ENCODE data around the gene A1CF.

A1CF gene

GRCh38 chr10:50866317-50866716, 19.1 kb downstream of the A1CF start:
- DNase-seq (ENCODE audit: low read depth in 1 of 2, low spot score in 1 of 2): no peak

DNA sequence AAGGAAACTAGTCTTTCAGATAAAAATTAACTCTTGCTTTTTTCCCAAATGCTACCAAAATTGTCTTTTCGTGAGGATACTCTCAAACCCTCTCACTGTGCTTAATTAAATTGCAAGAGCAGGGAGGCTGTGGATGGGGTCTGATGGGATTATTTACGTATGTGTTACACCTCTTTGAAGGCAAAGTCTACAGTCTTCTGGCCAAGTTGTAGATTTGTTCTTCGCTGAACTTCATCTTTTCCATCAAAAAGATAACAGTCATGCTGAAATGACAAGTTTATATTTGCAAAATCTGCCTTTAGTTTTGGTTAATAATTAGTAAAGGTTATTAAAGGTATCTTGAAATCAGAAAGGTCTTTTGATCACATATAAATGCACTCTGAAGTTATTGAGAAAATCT, 22.7 kb downstream of the A1CF start:
- no peak for DNase-seq (ENCODE audit: low read depth in 1 of 2, low spot score in 1 of 2)

DNA sequence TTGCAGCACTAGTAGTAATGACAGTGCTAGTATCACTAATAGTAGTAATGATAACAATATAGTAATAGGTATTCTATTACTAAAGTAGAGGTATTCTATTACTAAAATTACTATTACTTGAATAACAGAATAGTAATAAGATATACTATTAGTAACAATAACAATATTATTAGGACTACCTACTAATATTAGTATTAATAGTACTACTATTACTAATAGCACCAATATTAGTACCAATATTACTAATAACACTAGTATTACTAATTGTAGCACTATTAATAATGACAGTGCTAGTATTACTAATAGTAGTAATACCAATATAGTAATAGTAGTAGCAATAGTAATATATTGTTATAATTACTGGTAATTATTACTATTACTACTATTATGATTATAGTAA, 24.1 kb downstream of the A1CF start:
- no peak for DNase-seq (ENCODE audit: low read depth in 1 of 2, low spot score in 1 of 2)

DNA sequence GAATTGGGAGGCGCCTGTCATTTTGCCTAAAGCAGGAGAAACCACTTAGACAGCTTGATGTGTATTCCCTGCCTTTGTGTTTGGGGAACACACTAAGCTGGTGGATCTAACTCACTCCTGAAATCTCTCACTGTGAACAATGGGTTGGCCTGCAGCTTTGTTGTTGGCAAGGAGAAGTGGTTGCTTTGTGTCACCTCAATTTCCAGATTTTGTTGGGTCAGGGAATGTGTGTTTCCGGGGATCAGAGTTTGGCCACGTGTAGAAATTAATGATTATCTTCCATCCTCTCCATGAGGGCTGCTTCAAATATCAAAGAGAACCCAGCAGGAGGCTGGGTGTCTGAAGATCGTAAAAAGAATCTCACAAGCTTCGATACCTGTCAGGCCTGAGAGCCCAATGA, 27.8 kb downstream of the A1CF start:
- DNase-seq (ENCODE audit: low read depth in 1 of 2, low spot score in 1 of 2): no peak

GRCh38 chr10:50855461-50855860, 30.0 kb downstream of the A1CF start:
- DNase-seq (ENCODE audit: low read depth in 1 of 2, low spot score in 1 of 2): no peak

- DNase-seq (ENCODE audit: low read depth in 1 of 2, low spot score in 1 of 2): no peak
These were observed 30.4 kb downstream of the A1CF start for GRCh38 chr10:50855015-50855414.

- no peak for DNase-seq (ENCODE audit: low read depth in 1 of 2, low spot score in 1 of 2)
These were observed 31.9 kb downstream of the A1CF start for GRCh38 chr10:50853557-50853956.

DNA sequence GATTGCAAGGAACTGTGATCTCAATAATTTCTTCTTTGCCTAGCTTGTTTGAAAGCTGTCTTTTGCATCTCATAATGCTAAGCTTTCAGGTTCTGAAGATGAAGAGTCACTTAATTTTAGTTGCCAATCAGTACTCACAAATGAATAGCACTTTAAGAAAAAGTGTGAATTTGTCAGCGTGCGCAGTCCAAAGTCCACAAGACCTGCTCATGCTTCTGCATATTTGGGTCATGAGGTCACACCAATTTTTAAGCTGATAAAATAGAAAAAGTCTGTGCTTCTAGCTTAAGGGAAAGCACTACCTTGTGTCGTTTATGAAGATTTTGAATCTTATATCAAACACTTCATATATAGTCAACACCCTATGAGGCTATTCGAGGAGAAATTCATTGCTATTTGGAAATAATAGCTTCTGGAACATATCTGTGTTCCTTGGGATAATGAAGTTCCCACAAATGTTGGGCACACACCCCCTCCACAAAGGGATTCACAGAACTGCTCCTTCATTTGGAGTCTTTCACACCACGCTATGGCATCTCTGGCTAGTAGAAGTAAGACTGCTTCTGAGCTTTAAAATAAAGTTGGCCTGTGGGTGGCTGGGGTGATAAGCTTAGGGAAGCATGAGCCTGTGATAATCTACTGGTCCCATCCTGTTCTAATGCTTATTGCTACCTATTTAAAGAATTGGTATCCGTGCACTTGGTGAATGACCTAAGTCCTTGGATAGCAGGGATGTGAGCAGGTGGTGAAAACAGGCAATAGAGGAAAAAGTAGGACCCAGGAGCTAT, 33.3 kb downstream of the A1CF start:
- no peak for DNase-seq (ENCODE audit: low read depth in 1 of 2, low spot score in 1 of 2)

DNA sequence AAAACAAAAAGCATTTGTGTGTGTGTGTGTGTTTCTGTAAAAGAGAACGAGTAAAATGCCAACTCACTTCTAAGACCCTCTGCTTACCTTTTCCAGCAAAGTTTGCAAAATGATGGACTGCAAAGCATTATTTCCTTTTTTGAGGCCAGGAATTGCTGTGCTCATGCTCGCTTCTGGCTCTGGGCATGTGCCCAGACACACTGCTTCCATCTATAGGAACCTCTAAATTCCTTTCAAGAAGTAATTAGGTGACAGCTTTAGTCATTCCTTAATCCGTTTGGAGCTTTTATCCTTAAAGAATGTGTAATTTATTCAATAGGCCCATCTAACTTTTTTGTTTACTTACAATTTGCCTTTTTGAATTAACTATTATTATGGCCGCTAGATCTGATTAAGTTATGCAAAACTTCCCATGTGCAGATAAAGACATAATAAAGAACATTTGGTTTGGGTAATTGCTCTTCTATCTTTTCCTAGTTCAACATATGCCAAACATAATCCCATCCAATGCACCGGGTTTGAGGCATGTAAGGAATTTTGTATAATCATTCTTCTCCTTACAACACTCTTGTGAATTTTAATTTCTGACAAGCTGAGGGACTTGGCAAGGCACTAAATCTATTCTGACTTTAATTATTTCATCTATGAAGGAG, 34.7 kb downstream of the A1CF start:
- DNase-seq (ENCODE audit: low read depth in 1 of 2, low spot score in 1 of 2): no peak

GRCh38 chr10:50846753-50847152, 38.7 kb downstream of the A1CF start:
- no peak for DNase-seq (ENCODE audit: low read depth in 1 of 2, low spot score in 1 of 2)

DNA sequence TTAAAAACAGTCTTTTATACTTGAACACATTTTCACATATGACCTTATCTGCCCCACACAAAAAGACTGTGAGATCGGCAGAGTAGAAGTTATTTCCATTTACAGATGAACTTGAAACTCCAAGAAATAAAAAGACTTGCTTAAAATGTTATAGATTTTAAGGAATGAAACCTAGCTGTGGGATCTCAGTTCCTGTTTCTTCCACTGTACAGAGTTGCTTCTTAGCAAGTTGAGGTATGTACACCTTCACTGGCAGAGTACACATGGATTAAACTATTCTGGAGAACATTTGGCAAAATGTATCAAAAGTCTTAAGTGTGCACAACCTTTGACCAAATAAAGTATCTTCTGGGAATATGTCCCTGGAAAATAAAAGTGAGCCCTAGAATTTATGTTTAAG, 48.3 kb downstream of the A1CF start:
- no peak for DNase-seq (ENCODE audit: low read depth in 1 of 2, low spot score in 1 of 2)

DNA sequence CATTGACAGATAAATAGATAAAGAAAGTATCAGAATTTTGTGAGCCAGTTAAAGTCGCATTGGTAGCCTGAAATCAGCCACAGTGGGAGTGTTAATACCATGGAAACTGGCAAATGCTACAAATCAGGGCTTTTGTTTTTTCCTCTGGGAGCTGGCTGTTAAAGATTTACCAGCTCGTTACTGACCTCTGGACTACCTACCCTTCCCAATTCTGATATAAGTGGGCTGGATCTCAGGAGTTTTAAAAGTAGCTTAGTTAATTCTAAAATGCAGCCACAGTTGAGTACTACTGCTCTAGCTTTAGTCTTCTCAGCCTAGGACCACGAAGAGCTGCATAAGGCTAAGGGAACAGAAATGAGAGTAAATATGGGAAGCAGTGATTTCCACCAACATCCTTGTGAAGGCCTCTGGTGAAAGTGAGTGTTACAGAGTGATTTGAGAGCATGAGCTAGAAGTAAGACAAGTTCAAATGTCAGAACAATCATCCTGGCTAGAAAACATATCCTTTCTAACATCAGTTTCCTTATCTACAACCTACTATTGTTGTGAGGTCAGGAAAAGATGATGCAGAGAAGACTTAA, 53.2 kb downstream of the A1CF start:
- no peak for DNase-seq (ENCODE audit: low read depth in 1 of 2, low spot score in 1 of 2)

DNA sequence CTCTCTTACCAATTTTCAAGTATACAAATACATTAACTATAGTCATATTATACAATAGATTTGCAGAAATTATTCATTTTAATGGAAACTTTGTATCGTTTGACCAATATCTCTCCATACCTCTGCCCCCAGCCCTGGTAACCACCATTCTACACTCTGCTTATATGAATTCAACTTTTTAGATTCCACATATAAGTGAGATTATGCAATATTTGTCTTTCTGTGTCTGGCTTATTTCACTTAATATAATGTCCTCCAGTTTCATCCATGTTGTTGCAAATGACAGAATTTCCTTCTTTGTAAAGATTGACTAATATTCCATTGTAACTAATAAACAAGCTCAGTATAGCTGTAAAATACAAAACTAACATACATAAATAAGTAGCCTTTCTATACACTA, 55.4 kb downstream of the A1CF start:
- no peak for DNase-seq (ENCODE audit: low read depth in 1 of 2, low spot score in 1 of 2)

GRCh38 chr10:50824782-50825181, 60.6 kb downstream of the A1CF start:
- no peak for DNase-seq (ENCODE audit: low read depth in 1 of 2, low spot score in 1 of 2)

DNA sequence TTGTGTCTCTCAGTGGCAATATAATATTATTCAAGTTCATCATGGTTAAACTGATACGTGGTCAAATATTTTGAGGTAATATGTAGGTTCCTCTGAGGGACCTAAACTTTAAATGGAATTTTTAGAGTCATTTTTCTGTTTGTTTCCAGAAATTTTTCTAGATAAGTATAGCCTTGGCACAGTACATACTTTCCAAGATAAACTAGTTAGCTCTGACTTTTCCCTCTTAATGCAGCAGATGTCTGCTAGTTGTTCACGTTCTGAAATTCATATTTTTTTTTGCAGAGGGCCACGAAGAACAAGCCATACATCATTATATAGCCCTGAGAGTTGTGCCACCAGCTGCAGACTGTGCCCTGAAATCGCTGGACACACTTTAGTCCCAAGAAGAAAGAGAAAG, 61.6 kb downstream of the A1CF start:
- no peak for DNase-seq (ENCODE audit: low read depth in 1 of 2, low spot score in 1 of 2)

GRCh38 chr10:50809596-50809995, 75.8 kb downstream of the A1CF start:
- DNase-seq (ENCODE audit: low read depth in 1 of 2, low spot score in 1 of 2): no peak

- DNase-seq (ENCODE audit: low read depth in 1 of 2, low spot score in 1 of 2): no peak
These were observed 77.3 kb downstream of the A1CF start for GRCh38 chr10:50807851-50808776.

GRCh38 chr10:50805981-50806622, 79.3 kb downstream of the A1CF start:
- DNase-seq (ENCODE audit: low read depth in 1 of 2, low spot score in 1 of 2): no peak

- no peak for DNase-seq (ENCODE audit: low read depth in 1 of 2, low spot score in 1 of 2)
These were observed 85.8 kb downstream of the A1CF start for GRCh38 chr10:50799595-50799994.

- no peak for DNase-seq (ENCODE audit: low read depth in 1 of 2, low spot score in 1 of 2)
These were observed 87.1 kb downstream of the A1CF start for GRCh38 chr10:50798297-50798696.

DNA sequence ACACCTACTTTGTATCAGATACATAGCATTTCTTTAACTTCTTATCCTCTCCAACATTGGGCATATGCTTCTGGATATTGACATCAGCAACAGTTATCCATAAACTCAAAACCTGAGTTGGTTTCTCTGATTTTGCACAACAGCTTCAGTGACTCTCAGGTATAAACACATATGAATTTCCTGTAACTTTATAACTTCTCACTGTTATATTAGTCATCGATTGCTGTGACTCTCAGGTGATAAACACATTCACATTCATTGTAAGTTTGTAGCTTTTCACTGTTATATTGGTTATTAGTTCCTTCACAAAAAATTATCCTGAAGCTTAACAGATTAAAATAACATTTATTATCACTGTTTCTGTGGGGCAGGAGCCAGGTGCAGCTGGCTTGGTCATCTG, 88.7 kb downstream of the A1CF start:
- DNase-seq (ENCODE audit: low read depth in 1 of 2, low spot score in 1 of 2): no peak

Measured in stimulated activated CD4-positive, alpha-beta T cell treated with anti-CD3 and anti-CD28 coated beads, Interleukin-15, amount 100 ng/mL, for 1 hour (primary cell).